PC-3 (cell line): ENCODE data around the gene TRIM16.
"Not testable (repeated sequence)": the region's sequence is repeated elsewhere in the genome, so short reads cannot be mapped to it uniquely, and the experiment has no call there.

ENCODE experiments used
- CTCF ChIP-seq: fragments of 300-600 bp; sonication (generic); conservative IDR thresholded peaks from 2 replicates; pipeline ENCODE4 v1.5.1; 2017; ENCODE audit warnings: antibody characterized with exemption, low read depth, mild to moderate bottlenecking, low read length
- EZH2 ChIP-seq: fragments of 300-600 bp; sonication (generic); IDR thresholded peaks from one replicate; pipeline ENCODE4 v1.6.1; 2017; ENCODE audit warnings: antibody characterized with exemption, mild to moderate bottlenecking, low read length; ENCODE audit not compliant: unreplicated experiment

- TF ChIP-seq CTCF, EZH2: not testable (repeated sequence)
Observed at GRCh38 chr17:15581462-15581861, 102.6 kb downstream of the TRIM16 start.
